ENCODE measurements around the gene PARD6B.

Gene PARD6B

DNA sequence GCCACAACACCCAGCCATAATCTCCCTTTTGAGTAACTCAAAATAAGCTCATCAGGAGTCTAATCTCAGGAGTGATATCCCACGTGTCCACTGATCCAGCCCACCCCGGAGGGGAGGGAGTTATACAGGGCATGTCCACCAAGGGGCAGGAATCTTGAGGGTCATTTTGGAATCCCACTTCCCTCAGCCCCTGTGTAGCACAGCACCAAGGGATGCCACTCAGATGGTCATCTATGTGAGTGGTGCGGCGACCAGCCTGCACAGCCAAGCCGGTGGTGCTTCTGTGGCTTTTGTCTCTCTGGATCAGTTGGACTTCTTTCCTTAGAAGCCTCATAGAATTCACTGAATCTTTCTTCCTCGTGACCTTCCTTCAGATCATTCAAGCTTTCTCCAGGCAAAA lies 52.5 kb downstream of the PARD6B start:
- TF ChIP-seq ZNF8 (CRISPR knock-in tag; IDR thresholded peaks at IDR 0.05) (no peak), ISL1 (CRISPR knock-in tag; IDR thresholded peaks at IDR 0.05) (no peak), TCF4 (CRISPR knock-in tag; IDR thresholded peaks at IDR 0.05; ENCODE audit: borderline replicate concordance) (no peak), GLIS3 (CRISPR knock-in tag; IDR thresholded peaks at IDR 0.05) (no peak), ZFP30 (CRISPR knock-in tag; IDR thresholded peaks at IDR 0.05) (no peak), SNAI2 (CRISPR knock-in tag; IDR thresholded peaks at IDR 0.05) (no peak), CSDC2 (CRISPR knock-in tag; IDR thresholded peaks at IDR 0.05) (no peak), ESRRG (CRISPR knock-in tag; IDR thresholded peaks at IDR 0.05) (no peak), BACH2 (CRISPR knock-in tag; IDR thresholded peaks at IDR 0.05; ENCODE audit: borderline replicate concordance) (no peak), TOX (CRISPR knock-in tag; IDR thresholded peaks at IDR 0.05; ENCODE audit: borderline replicate concordance) (no peak), ZC3H10 (CRISPR knock-in tag; IDR thresholded peaks at IDR 0.05) (no peak), ZNF565 (CRISPR knock-in tag; conservative IDR thresholded peaks at IDR 0.05; ENCODE audit: low read depth) (no peak), ARNTL (CRISPR knock-in tag; IDR thresholded peaks at IDR 0.05; ENCODE audit: borderline replicate concordance, low read depth) (no peak)
- TF ChIP-seq, protein P1, sequence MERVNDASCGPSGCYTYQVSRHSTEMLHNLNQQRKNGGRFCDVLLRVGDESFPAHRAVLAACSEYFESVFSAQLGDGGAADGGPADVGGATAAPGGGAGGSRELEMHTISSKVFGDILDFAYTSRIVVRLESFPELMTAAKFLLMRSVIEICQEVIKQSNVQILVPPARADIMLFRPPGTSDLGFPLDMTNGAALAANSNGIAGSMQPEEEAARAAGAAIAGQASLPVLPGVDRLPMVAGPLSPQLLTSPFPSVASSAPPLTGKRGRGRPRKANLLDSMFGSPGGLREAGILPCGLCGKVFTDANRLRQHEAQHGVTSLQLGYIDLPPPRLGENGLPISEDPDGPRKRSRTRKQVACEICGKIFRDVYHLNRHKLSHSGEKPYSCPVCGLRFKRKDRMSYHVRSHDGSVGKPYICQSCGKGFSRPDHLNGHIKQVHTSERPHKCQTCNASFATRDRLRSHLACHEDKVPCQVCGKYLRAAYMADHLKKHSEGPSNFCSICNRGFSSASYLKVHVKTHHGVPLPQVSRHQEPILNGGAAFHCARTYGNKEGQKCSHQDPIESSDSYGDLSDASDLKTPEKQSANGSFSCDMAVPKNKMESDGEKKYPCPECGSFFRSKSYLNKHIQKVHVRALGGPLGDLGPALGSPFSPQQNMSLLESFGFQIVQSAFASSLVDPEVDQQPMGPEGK (CRISPR knock-in tag; IDR thresholded peaks at IDR 0.05; ENCODE audit: borderline replicate concordance): no peak
- TF ChIP-seq, protein P2, sequence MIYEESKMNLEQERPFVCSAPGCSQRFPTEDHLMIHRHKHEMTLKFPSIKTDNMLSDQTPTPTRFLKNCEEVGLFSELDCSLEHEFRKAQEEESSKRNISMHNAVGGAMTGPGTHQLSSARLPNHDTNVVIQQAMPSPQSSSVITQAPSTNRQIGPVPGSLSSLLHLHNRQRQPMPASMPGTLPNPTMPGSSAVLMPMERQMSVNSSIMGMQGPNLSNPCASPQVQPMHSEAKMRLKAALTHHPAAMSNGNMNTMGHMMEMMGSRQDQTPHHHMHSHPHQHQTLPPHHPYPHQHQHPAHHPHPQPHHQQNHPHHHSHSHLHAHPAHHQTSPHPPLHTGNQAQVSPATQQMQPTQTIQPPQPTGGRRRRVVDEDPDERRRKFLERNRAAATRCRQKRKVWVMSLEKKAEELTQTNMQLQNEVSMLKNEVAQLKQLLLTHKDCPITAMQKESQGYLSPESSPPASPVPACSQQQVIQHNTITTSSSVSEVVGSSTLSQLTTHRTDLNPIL (CRISPR knock-in tag; IDR thresholded peaks at IDR 0.05; ENCODE audit: low read depth): no peak
- ATAC-seq: no peak

DNA sequence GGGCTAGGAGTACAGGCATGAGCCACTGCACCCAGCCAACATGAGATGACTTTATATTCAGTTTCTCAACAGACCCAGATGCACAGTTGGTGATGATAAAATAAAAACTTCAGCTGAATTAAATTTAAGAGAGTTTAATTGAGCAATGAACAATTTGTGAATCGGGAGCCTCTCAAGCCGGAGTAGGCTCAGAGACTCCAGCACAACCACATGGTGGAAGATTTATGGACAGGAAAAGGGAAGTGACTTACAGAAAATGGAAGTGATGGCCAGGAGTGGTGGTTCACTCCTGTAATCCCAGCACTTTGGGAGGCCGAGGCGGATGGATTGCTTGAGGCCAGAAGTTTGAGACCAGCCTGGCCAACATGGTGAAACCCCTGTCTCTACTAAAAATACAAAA lies 53.1 kb downstream of the PARD6B start:
- TF ChIP-seq TOX (CRISPR knock-in tag; IDR thresholded peaks at IDR 0.05; ENCODE audit: borderline replicate concordance): no peak
- TF ChIP-seq, protein P1 (CRISPR knock-in tag; IDR thresholded peaks at IDR 0.05; ENCODE audit: borderline replicate concordance): no peak
- TF ChIP-seq ZFP30 (CRISPR knock-in tag; IDR thresholded peaks at IDR 0.05): no peak
- TF ChIP-seq, protein P3, sequence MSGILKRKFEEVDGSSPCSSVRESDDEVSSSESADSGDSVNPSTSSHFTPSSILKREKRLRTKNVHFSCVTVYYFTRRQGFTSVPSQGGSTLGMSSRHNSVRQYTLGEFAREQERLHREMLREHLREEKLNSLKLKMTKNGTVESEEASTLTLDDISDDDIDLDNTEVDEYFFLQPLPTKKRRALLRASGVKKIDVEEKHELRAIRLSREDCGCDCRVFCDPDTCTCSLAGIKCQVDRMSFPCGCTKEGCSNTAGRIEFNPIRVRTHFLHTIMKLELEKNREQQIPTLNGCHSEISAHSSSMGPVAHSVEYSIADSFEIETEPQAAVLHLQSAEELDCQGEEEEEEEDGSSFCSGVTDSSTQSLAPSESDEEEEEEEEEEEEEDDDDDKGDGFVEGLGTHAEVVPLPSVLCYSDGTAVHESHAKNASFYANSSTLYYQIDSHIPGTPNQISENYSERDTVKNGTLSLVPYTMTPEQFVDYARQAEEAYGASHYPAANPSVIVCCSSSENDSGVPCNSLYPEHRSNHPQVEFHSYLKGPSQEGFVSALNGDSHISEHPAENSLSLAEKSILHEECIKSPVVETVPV (CRISPR knock-in tag; IDR thresholded peaks at IDR 0.05): no peak
- TF ChIP-seq ZNF565 (CRISPR knock-in tag; conservative IDR thresholded peaks at IDR 0.05; ENCODE audit: low read depth): no peak
- no peak for ATAC-seq

DNA sequence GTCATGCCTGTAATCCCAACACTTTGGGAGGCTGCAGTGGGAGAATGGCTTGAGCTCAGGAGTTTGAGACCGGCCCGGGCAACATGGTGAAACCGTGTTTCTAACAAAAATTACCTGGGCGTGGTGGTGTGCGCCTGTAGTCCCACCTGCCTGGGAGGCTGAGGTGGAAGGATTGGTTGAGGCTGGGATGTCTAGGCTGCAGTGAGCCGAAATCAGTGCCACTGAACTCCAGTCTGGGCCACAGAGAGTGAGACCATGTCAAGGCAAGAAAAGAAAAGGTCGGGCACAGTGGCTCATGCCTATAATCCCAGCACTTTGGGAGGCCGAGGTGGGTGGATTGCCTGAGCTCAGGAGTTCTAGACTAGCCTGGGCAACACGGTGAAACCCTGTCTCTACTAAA lies 55.3 kb downstream of the PARD6B start:
- ATAC-seq: no peak
- TF ChIP-seq OSR1 (CRISPR knock-in tag; IDR thresholded peaks at IDR 0.05) (no peak), PPARA (CRISPR knock-in tag; IDR thresholded peaks at IDR 0.05; ENCODE audit: borderline replicate concordance) (no peak), BACH2 (CRISPR knock-in tag; IDR thresholded peaks at IDR 0.05; ENCODE audit: borderline replicate concordance) (no peak), ZFP3 (CRISPR knock-in tag; IDR thresholded peaks at IDR 0.05) (no peak), CSDC2 (CRISPR knock-in tag; IDR thresholded peaks at IDR 0.05) (no peak), GLIS3 (CRISPR knock-in tag; IDR thresholded peaks at IDR 0.05) (no peak), ARNTL (CRISPR knock-in tag; IDR thresholded peaks at IDR 0.05; ENCODE audit: borderline replicate concordance, low read depth) (no peak), TOX (CRISPR knock-in tag; IDR thresholded peaks at IDR 0.05; ENCODE audit: borderline replicate concordance) (no peak), ZNF565 (CRISPR knock-in tag; conservative IDR thresholded peaks at IDR 0.05; ENCODE audit: low read depth) (no peak), ZNF8 (CRISPR knock-in tag; IDR thresholded peaks at IDR 0.05) (no peak), ISL1 (CRISPR knock-in tag; IDR thresholded peaks at IDR 0.05) (no peak), SNAI2 (CRISPR knock-in tag; IDR thresholded peaks at IDR 0.05) (no peak), ZC3H10 (CRISPR knock-in tag; IDR thresholded peaks at IDR 0.05) (no peak), RARB (CRISPR knock-in tag; IDR thresholded peaks at IDR 0.05) (no peak), ZFP30 (CRISPR knock-in tag; IDR thresholded peaks at IDR 0.05) (no peak), ZNF70 (CRISPR knock-in tag; IDR thresholded peaks at IDR 0.05) (no peak)
- TF ChIP-seq, protein P4, sequence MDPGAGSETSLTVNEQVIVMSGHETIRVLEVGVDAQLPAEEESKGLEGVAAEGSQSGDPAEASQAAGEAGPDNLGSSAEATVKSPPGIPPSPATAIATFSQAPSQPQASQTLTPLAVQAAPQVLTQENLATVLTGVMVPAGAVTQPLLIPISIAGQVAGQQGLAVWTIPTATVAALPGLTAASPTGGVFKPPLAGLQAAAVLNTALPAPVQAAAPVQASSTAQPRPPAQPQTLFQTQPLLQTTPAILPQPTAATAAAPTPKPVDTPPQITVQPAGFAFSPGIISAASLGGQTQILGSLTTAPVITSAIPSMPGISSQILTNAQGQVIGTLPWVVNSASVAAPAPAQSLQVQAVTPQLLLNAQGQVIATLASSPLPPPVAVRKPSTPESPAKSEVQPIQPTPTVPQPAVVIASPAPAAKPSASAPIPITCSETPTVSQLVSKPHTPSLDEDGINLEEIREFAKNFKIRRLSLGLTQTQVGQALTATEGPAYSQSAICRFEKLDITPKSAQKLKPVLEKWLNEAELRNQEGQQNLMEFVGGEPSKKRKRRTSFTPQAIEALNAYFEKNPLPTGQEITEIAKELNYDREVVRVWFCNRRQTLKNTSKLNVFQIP (CRISPR knock-in tag; IDR thresholded peaks at IDR 0.05; ENCODE audit: borderline replicate concordance, low read depth): no peak
- TF ChIP-seq, protein P3 (CRISPR knock-in tag; IDR thresholded peaks at IDR 0.05): no peak
- TF ChIP-seq, protein P2 (CRISPR knock-in tag; IDR thresholded peaks at IDR 0.05; ENCODE audit: low read depth): no peak
- TF ChIP-seq, protein P5, sequence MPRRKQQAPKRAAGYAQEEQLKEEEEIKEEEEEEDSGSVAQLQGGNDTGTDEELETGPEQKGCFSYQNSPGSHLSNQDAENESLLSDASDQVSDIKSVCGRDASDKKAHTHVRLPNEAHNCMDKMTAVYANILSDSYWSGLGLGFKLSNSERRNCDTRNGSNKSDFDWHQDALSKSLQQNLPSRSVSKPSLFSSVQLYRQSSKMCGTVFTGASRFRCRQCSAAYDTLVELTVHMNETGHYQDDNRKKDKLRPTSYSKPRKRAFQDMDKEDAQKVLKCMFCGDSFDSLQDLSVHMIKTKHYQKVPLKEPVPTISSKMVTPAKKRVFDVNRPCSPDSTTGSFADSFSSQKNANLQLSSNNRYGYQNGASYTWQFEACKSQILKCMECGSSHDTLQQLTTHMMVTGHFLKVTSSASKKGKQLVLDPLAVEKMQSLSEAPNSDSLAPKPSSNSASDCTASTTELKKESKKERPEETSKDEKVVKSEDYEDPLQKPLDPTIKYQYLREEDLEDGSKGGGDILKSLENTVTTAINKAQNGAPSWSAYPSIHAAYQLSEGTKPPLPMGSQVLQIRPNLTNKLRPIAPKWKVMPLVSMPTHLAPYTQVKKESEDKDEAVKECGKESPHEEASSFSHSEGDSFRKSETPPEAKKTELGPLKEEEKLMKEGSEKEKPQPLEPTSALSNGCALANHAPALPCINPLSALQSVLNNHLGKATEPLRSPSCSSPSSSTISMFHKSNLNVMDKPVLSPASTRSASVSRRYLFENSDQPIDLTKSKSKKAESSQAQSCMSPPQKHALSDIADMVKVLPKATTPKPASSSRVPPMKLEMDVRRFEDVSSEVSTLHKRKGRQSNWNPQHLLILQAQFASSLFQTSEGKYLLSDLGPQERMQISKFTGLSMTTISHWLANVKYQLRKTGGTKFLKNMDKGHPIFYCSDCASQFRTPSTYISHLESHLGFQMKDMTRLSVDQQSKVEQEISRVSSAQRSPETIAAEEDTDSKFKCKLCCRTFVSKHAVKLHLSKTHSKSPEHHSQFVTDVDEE (CRISPR knock-in tag; IDR thresholded peaks at IDR 0.05): no peak
